Right lobe of liver (tissue), 4 donors: ENCODE results near the gene QSOX1.

Experiments used
- POLR2A ChIP-seq: fragments of 450-650 bp; IDR thresholded peaks from one replicate; pipeline ENCODE4 v1.6.1; 2017; ENCODE audit warnings: antibody characterized with exemption, mild to moderate bottlenecking
- TF ChIP-seq, protein P1 (sequence below), 4 donors: fragments of 200-600 bp in 3 of 4; fragments of 450-650 bp in 1 of 4; IDR thresholded peaks; one replicate each; pipeline versions ENCODE4 v1.5.1 to v1.8.0; 2016 to 2022; ENCODE audit warnings: antibody characterized with exemption in 4 of 4, mild to moderate bottlenecking in 2 of 4
- donor health status: DM: no; HTN: no; CAD: no.
- donor health status: DM: no; HTN: no; CAD: no.
- donor health status: DM: no; HTN: yes; CAD: no.

DNA sequence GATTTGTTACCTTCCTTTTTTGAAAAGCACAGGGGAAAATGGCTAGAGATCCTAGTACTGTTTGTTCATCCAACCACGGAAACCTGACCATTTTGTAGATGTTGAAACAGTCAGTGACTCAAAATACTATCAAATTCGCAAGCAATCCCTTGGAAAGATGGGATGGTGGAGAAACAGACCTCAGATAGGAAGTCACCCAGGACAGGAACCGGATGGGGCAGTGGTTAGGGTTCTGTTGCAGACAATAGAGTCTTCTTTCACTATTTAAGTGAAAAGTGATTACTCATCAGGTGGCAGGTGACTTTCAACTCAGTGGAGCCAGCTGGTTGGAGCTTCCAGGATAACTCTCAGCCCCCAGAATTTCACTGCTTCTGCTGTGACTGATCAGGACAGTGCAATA is 92.4 kb downstream of the QSOX1 start:
- TF ChIP-seq POLR2A = no peak
- TF ChIP-seq, protein P1, sequence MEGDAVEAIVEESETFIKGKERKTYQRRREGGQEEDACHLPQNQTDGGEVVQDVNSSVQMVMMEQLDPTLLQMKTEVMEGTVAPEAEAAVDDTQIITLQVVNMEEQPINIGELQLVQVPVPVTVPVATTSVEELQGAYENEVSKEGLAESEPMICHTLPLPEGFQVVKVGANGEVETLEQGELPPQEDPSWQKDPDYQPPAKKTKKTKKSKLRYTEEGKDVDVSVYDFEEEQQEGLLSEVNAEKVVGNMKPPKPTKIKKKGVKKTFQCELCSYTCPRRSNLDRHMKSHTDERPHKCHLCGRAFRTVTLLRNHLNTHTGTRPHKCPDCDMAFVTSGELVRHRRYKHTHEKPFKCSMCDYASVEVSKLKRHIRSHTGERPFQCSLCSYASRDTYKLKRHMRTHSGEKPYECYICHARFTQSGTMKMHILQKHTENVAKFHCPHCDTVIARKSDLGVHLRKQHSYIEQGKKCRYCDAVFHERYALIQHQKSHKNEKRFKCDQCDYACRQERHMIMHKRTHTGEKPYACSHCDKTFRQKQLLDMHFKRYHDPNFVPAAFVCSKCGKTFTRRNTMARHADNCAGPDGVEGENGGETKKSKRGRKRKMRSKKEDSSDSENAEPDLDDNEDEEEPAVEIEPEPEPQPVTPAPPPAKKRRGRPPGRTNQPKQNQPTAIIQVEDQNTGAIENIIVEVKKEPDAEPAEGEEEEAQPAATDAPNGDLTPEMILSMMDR (IDR thresholded peaks at IDR 0.05) = no peak
